Measurements from ENCODE around the gene NPHP1.
"Not testable (repeated sequence)": the region's sequence is repeated elsewhere in the genome, so short reads cannot be mapped to it uniquely, and the experiment has no call there.

The NPHP1 gene

DNA sequence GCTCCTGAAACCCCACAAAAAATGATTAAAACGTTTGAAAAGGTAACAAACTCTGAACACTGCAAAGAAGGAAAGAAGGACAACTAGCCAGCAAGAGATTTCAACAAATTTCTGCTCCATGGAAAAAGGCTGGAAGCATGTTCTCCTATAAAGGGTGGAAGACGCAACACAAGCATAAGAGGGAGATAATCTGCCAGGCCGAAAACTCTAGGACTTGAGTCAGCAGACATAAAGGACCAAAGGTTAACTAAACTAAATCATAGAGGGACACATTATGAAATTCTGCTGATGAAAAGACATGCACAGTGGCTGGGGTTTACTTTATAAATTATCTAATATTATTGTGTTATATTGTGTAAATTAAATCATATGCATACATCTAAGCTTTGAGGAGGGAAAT, 6.8 kb downstream of the NPHP1 start:
- Histone ChIP-seq H3K4me1 (ENCODE audit: control insufficient read depth, insufficient read depth, low read length, poor library complexity, severe bottlenecking) (no peaks in the 10 kb centered on the region), H3K27me3 (replicated peaks; ENCODE audit: control insufficient read depth, insufficient read depth, low read length, poor library complexity, severe bottlenecking) (no peaks in the 10 kb centered on the region), H3K9me3 (ENCODE audit: control insufficient read depth, low read length) (no peaks in the 10 kb centered on the region), H3K4me3 (ENCODE audit: insufficient read depth, low read depth, low read length, poor library complexity, severe bottlenecking) (no peak overlapping the region), H3K27ac (ENCODE audit: insufficient read depth, low read length, poor library complexity, severe bottlenecking) (no peak overlapping the region), H3K36me3 (ENCODE audit: control insufficient read depth, insufficient read depth, low read length) (no peaks in the 10 kb centered on the region)
- DNase-seq = no peak

DNA sequence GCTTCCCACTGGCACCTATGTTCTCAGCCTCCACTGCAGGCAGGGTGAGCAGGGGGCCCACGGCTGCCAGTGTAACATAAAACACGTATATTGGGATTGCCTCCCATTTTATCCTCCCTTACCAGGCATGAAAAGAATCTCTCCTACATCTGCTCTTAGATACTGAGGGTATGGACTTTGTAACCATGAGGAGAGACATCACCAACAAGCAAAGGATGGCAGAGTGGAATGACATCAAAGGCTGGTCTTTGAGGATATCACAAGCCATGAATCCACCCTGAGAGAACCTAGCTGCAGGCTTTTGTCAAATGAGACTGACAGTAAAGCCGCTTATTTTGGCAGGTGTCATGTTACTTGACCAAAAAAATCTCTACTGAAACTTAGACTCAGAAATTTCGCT, 7.4 kb downstream of the NPHP1 start:
- H3K4me3 ChIP-seq (ENCODE audit: insufficient read depth, low read depth, low read length, poor library complexity, severe bottlenecking) = no peak overlapping the region
- H3K27ac ChIP-seq (ENCODE audit: insufficient read depth, low read length, poor library complexity, severe bottlenecking) = no peak overlapping the region
- H3K27me3 ChIP-seq (replicated peaks; ENCODE audit: control insufficient read depth, insufficient read depth, low read length, poor library complexity, severe bottlenecking) = no peaks in the 10 kb centered on the region
- no peak for DNase-seq
- H3K9me3 ChIP-seq (ENCODE audit: control insufficient read depth, low read length) = no peaks in the 10 kb centered on the region
- no peaks in the 10 kb centered on the region for H3K4me1 ChIP-seq (ENCODE audit: control insufficient read depth, insufficient read depth, low read length, poor library complexity, severe bottlenecking)
- no peaks in the 10 kb centered on the region for H3K36me3 ChIP-seq (ENCODE audit: control insufficient read depth, insufficient read depth, low read length)

DNA sequence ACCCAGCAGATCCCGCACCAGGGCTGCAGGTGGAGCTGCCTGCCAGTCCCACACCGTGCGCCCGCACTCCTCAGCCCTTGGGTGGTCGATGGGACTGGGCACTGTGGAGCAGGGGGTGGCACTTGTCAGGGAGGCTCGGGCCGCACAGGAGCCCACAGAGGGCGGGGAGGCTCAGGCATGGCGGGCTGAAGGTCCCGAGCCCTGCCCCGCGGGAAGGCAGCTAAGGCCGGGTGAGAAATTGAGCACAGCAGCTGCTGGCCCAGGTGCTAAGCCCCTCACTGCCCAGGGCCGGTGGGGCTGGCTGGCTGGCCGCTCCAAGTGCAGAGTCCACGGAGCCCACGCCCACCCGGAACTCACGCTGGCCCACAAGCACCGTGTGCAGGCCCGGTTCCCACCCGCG, 14.6 kb downstream of the NPHP1 start:
- not testable (repeated sequence) for H3K36me3 ChIP-seq (ENCODE audit: control insufficient read depth, insufficient read depth, low read length); H3K4me1 ChIP-seq (ENCODE audit: control insufficient read depth, insufficient read depth, low read length, poor library complexity, severe bottlenecking); H3K9me3 ChIP-seq (ENCODE audit: control insufficient read depth, low read length); H3K27ac ChIP-seq (ENCODE audit: insufficient read depth, low read length, poor library complexity, severe bottlenecking); H3K4me3 ChIP-seq (ENCODE audit: insufficient read depth, low read depth, low read length, poor library complexity, severe bottlenecking); DNase-seq; H3K27me3 ChIP-seq (replicated peaks; ENCODE audit: control insufficient read depth, insufficient read depth, low read length, poor library complexity, severe bottlenecking)

DNA sequence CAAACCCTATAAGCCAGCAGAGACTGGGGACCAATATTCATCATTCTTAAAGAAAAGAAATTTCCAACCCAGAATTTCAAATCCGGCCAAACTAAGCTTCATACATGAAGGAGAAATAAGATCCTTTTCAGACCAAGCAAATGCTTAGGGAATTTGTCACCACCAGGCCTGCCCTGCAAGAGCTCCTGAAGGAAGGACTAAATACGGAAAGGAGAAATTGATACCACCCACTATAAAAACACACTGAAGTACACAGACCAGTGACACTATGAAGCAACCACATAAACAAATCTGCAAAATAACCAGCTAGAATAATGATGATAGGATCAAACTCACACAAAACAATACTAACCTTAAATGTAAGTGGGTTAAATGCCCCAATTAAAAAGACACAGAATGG, 22.4 kb downstream of the NPHP1 start:
- H3K9me3 ChIP-seq (ENCODE audit: control insufficient read depth, low read length) = peaks cover 3% of the 10 kb centered on the region
- H3K4me1 ChIP-seq (ENCODE audit: control insufficient read depth, insufficient read depth, low read length, poor library complexity, severe bottlenecking) = no peaks in the 10 kb centered on the region
- no peaks in the 10 kb centered on the region for H3K36me3 ChIP-seq (ENCODE audit: control insufficient read depth, insufficient read depth, low read length)
- no peak overlapping the region for H3K4me3 ChIP-seq (ENCODE audit: insufficient read depth, low read depth, low read length, poor library complexity, severe bottlenecking)
- DNase-seq = no peak
- no peaks in the 10 kb centered on the region for H3K27me3 ChIP-seq (replicated peaks; ENCODE audit: control insufficient read depth, insufficient read depth, low read length, poor library complexity, severe bottlenecking)
- H3K27ac ChIP-seq (ENCODE audit: insufficient read depth, low read length, poor library complexity, severe bottlenecking) = no peak overlapping the region

DNA sequence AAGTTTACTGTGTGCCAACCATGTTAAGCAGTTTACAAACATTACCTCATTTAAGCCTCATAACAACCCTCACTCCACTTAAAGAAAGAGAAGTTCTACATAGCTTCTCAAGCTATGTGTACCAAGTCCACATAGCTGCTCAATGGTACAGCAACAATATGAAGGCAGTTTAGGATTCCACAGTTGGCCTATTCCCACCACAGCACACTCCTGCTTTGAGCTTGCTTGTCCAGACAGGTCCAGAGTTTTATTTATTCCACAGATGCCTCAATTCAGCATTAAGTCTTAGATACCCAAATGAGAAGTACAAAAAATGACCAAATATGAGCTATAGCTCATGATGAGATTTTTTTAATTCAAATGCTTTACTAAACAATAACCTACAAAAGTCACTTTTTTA, 24.8 kb downstream of the NPHP1 start:
- no peak for DNase-seq
- no peaks in the 10 kb centered on the region for H3K4me1 ChIP-seq (ENCODE audit: control insufficient read depth, insufficient read depth, low read length, poor library complexity, severe bottlenecking)
- H3K9me3 ChIP-seq (ENCODE audit: control insufficient read depth, low read length) = peaks cover 3% of the 10 kb centered on the region
- no peak overlapping the region for H3K27ac ChIP-seq (ENCODE audit: insufficient read depth, low read length, poor library complexity, severe bottlenecking)
- no peaks in the 10 kb centered on the region for H3K36me3 ChIP-seq (ENCODE audit: control insufficient read depth, insufficient read depth, low read length)
- H3K4me3 ChIP-seq (ENCODE audit: insufficient read depth, low read depth, low read length, poor library complexity, severe bottlenecking) = no peak overlapping the region
- no peaks in the 10 kb centered on the region for H3K27me3 ChIP-seq (replicated peaks; ENCODE audit: control insufficient read depth, insufficient read depth, low read length, poor library complexity, severe bottlenecking)

DNA sequence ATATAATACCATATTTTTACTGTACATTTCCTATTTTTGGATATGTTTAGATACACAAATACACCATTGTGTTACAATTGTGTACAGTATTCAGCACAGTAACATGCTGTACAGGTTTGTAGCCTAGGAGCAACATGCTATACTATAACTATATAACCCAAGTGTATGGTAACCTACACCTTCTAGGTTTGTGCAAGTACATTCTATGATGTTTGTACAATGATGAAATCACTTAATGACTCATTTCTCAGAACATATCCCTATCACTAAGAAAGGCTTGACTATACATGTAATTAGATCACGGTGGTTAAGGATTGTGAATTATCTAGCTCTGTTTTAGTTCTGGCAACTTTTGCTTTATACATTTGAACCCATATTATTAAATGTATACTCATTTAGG, 31.3 kb downstream of the NPHP1 start:
- H3K4me1 ChIP-seq (ENCODE audit: control insufficient read depth, insufficient read depth, low read length, poor library complexity, severe bottlenecking) = peaks cover 3% of the 10 kb centered on the region
- no peak for DNase-seq
- no peaks in the 10 kb centered on the region for H3K9me3 ChIP-seq (ENCODE audit: control insufficient read depth, low read length)
- H3K27ac ChIP-seq (ENCODE audit: insufficient read depth, low read length, poor library complexity, severe bottlenecking) = no peak overlapping the region
- H3K4me3 ChIP-seq (ENCODE audit: insufficient read depth, low read depth, low read length, poor library complexity, severe bottlenecking) = no peak overlapping the region
- H3K36me3 ChIP-seq (ENCODE audit: control insufficient read depth, insufficient read depth, low read length) = no peaks in the 10 kb centered on the region
- no peaks in the 10 kb centered on the region for H3K27me3 ChIP-seq (replicated peaks; ENCODE audit: control insufficient read depth, insufficient read depth, low read length, poor library complexity, severe bottlenecking)

DNA sequence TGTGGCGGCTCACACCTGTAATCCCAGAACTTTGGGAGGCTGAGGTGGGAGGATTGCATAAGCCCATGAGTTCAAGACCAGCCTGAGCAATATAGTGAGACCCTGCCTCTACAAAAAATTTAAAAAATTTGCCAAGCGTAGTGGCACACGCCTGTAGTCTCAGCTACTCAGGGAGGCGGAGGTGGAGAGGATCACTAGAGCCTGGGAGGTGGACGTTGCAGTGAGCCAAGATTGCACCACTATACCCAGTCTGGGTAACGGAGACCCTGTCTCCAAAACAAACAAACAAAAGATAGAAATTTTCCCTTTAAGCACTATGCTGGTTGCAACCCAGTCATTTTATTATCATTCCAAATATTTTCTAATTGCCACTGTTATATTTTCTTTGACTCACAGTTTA, 32.3 kb downstream of the NPHP1 start:
- no peak for DNase-seq

DNA sequence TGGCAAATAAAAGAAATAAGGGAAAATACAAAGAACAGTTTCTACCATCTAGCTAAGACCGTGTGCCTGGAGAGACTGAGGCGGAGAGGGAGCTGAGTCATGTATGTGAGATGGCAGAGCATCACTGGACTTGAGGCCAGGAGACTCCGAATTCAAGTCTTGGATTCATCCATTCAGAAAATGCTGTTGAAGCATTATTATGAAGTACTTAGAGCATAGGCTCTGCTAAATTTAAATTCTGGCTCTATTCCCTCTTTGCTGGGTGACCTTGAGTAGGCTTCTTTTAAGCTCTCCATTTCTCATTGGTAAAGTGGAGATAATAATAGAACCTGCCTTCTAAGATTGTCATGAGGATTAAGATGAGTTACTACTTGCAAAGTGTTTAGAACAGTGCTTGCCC, 34.7 kb downstream of the NPHP1 start:
- no peak overlapping the region for H3K27ac ChIP-seq (ENCODE audit: insufficient read depth, low read length, poor library complexity, severe bottlenecking)
- H3K4me3 ChIP-seq (ENCODE audit: insufficient read depth, low read depth, low read length, poor library complexity, severe bottlenecking) = no peak overlapping the region
- no peaks in the 10 kb centered on the region for H3K9me3 ChIP-seq (ENCODE audit: control insufficient read depth, low read length)
- H3K36me3 ChIP-seq (ENCODE audit: control insufficient read depth, insufficient read depth, low read length) = no peaks in the 10 kb centered on the region
- no peak for DNase-seq
- H3K4me1 ChIP-seq (ENCODE audit: control insufficient read depth, insufficient read depth, low read length, poor library complexity, severe bottlenecking) = peaks cover 3% of the 10 kb centered on the region
- no peaks in the 10 kb centered on the region for H3K27me3 ChIP-seq (replicated peaks; ENCODE audit: control insufficient read depth, insufficient read depth, low read length, poor library complexity, severe bottlenecking)

More for the DNA sequence above, 32.3 kb downstream of the NPHP1 start:
- no peaks in the 10 kb centered on the region for H3K9me3 ChIP-seq (ENCODE audit: control insufficient read depth, low read length)
- peaks cover 3% of the 10 kb centered on the region for H3K4me1 ChIP-seq (ENCODE audit: control insufficient read depth, insufficient read depth, low read length, poor library complexity, severe bottlenecking)
- H3K4me3 ChIP-seq (ENCODE audit: insufficient read depth, low read depth, low read length, poor library complexity, severe bottlenecking) = no peak overlapping the region
- H3K27ac ChIP-seq (ENCODE audit: insufficient read depth, low read length, poor library complexity, severe bottlenecking) = no peak overlapping the region
- H3K27me3 ChIP-seq (replicated peaks; ENCODE audit: control insufficient read depth, insufficient read depth, low read length, poor library complexity, severe bottlenecking) = no peaks in the 10 kb centered on the region
- H3K36me3 ChIP-seq (ENCODE audit: control insufficient read depth, insufficient read depth, low read length) = no peaks in the 10 kb centered on the region

DNA sequence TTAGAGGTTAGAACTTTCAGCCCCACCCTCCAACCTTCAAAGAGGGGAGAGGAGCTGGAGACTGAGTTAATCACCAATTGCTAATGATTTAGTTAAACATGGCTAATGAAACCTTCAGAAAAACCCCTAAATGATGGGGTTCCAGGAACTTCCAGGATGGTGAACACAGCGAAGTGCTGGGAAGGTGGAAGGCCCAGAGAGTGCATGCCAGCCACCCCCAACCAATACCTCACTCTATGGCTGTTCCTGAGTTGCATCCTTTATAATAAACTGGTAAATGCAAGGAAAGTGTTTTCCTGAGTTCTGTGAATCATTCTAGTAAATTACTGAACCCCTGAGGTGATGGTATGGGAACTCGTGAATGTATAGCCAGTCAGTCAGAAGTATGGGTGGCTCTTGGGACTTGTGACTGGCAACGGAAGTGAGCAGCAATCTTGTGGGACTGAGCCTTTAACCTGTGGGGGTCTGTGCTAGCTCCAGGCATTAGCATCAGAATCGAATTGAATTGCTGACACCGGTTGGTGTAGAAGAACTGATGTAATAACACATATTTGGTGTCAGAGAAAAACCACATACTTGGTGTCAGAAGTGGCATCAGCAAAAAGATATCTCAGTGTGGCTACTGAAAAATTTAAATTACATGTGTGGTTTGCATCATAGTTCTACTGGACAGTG, 37.4 kb downstream of the NPHP1 start:
- no peak for DNase-seq
- no peaks in the 10 kb centered on the region for H3K9me3 ChIP-seq (ENCODE audit: control insufficient read depth, low read length)
- no peaks in the 10 kb centered on the region for H3K27me3 ChIP-seq (replicated peaks; ENCODE audit: control insufficient read depth, insufficient read depth, low read length, poor library complexity, severe bottlenecking)
- peaks cover 3% of the 10 kb centered on the region for H3K4me1 ChIP-seq (ENCODE audit: control insufficient read depth, insufficient read depth, low read length, poor library complexity, severe bottlenecking)
- no peak overlapping the region for H3K27ac ChIP-seq (ENCODE audit: insufficient read depth, low read length, poor library complexity, severe bottlenecking)
- H3K4me3 ChIP-seq (ENCODE audit: insufficient read depth, low read depth, low read length, poor library complexity, severe bottlenecking) = no peak overlapping the region
- no peaks in the 10 kb centered on the region for H3K36me3 ChIP-seq (ENCODE audit: control insufficient read depth, insufficient read depth, low read length)

DNA sequence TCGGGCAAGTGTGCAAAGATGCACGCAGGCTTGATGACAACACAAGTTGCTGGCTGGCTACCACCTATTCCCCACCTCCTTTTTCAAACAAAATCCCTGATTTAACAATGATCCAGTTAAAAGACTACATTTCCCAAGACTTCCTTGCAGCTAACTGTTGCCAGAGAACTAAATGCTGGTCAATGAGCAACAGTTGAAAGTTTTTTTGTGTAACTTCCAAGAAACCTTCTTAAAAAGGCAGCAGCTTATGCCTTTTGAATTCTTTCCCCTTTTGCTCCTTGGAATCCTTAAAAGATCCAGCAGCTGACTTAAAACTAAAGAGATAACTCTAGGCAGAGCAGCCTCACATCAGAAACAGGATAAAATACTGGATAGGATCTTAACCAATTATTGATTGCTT, 38.5 kb downstream of the NPHP1 start:
- no peaks in the 10 kb centered on the region for H3K36me3 ChIP-seq (ENCODE audit: control insufficient read depth, insufficient read depth, low read length)
- H3K4me1 ChIP-seq (ENCODE audit: control insufficient read depth, insufficient read depth, low read length, poor library complexity, severe bottlenecking) = peaks cover 3% of the 10 kb centered on the region
- H3K4me3 ChIP-seq (ENCODE audit: insufficient read depth, low read depth, low read length, poor library complexity, severe bottlenecking) = no peak overlapping the region
- no peak for DNase-seq
- H3K27ac ChIP-seq (ENCODE audit: insufficient read depth, low read length, poor library complexity, severe bottlenecking) = no peak overlapping the region
- H3K27me3 ChIP-seq (replicated peaks; ENCODE audit: control insufficient read depth, insufficient read depth, low read length, poor library complexity, severe bottlenecking) = no peaks in the 10 kb centered on the region
- H3K9me3 ChIP-seq (ENCODE audit: control insufficient read depth, low read length) = no peaks in the 10 kb centered on the region
